ENCODE results near the gene GSTA4. TPM values are rescaled to one million over a fixed set of nuclear protein-coding genes. Genes with fewer than 3 reads are reported as not detected.

The GSTA4 gene
- total RNA-seq, 2 experiments from 2014 or later, result 0.63 to 1.1 TPM

DNA sequence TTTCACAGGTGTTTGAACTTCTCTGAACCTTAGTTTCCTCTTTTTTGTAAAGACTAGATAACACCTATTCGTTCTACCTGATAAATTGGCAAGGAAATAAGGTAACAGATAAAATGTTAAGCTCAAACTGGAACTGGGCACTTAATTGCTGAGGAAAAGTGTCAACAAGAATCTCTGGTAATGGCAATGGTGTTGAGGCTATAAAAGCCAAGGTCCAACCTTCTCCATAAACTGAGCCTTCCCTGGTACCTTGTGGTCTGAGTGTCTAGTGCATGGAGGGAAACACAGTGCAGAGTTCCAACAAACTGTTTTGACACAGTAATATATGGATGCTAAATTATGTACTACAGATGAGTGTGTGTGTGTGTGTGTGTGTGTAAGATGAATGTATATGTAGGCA is 33.4 kb upstream of the GSTA4 start:
- Histone ChIP-seq H4K20me1 (ENCODE audit: insufficient read depth, low read length) (no peaks in the 10 kb centered on the region), H2AFZ (ENCODE audit: low read length) (no peak overlapping the region), H3K79me2 (ENCODE audit: insufficient read depth, low read depth, low read length) (no peaks in the 10 kb centered on the region), H3K9me3 (ENCODE audit: low read length) (no peaks in the 10 kb centered on the region), H3K4me2 (ENCODE audit: low read length) (no peak overlapping the region), H3K4me1 (ENCODE audit: insufficient read depth, low read length, poor library complexity, severe bottlenecking) (no peaks in the 10 kb centered on the region), H3K27ac (ENCODE audit: low read depth, low read length, poor library complexity, severe bottlenecking) (no peak overlapping the region), H3K36me3 (ENCODE audit: insufficient read depth, low read length) (peaks cover 24% of the 10 kb centered on the region; the same call in 1 of the 2 replicates), H3K4me3 (ENCODE audit: low read depth, low read length, poor library complexity, severe bottlenecking) (no peak overlapping the region), H3K9me2 (ENCODE audit: insufficient read depth, low read length) (no peaks in the 10 kb centered on the region)
- intact Hi-C loops (cut with micrococcal nuclease; ENCODE audit: unreplicated experiment), result no loop called here
- no peak for TF ChIP-seq CTCF (conservative IDR thresholded peaks at IDR 0.05; ENCODE audit: low read length)
- TF ChIP-seq EZH2phosphoT487 (IDR thresholded peaks at IDR 0.05; ENCODE audit: borderline replicate concordance, low read depth, low read length), result no peak
- DNase-seq (ENCODE audit: low spot score), result no peak
- BruUV-seq (replicated peaks), result no TSS peak
- POLR2A ChIA-PET, result no interaction called here
- CTCF ChIA-PET (ENCODE audit: unreplicated experiment), result no interaction called here

DNA sequence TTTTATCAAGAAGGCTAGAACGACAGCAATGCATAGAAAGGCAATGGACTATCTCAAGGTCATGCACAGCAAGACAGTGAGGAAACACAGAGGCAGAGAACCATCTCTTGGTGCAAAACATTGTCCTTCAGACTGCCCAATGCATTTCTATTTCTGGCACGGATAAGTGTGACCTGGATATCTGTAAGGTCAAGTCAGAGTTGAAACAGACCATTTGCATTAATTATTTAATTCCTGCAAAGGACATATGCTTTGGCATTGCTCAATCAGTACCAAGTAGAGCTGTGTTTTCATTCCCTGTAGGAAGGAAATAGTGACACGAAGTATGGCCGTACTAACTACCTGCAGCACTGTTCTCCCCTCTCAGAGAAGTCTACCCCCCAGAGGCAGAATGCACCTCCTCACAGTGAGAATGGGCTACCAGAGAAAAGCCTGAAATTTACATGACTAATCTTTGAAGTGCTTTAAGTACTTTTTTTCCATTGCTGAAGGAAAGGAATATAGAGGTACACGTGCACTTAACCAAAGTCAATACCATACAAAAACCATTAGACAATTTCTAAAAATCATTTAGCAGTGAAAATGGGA is 32.1 kb upstream of the GSTA4 start:
- ChIA-PET POLR2A (no interaction called here), CTCF (ENCODE audit: unreplicated experiment) (no interaction called here)
- intact Hi-C loops (cut with micrococcal nuclease; ENCODE audit: unreplicated experiment), result no loop called here

More for the DNA sequence above, 32.1 kb upstream of the GSTA4 start:
- Histone ChIP-seq H3K27ac (ENCODE audit: low read depth, low read length, poor library complexity, severe bottlenecking) (no peak overlapping the region), H3K36me3 (ENCODE audit: insufficient read depth, low read length) (peaks cover 24% of the 10 kb centered on the region; the same call in 1 of the 2 replicates), H2AFZ (ENCODE audit: low read length) (no peak overlapping the region), H3K4me2 (ENCODE audit: low read length) (no peak overlapping the region), H3K79me2 (ENCODE audit: insufficient read depth, low read depth, low read length) (no peaks in the 10 kb centered on the region), H3K4me1 (ENCODE audit: insufficient read depth, low read length, poor library complexity, severe bottlenecking) (no peaks in the 10 kb centered on the region), H4K20me1 (ENCODE audit: insufficient read depth, low read length) (no peaks in the 10 kb centered on the region), H3K9me3 (ENCODE audit: low read length) (no peaks in the 10 kb centered on the region), H3K9me2 (ENCODE audit: insufficient read depth, low read length) (no peaks in the 10 kb centered on the region), H3K4me3 (ENCODE audit: low read depth, low read length, poor library complexity, severe bottlenecking) (no peak overlapping the region)
- no peak for DNase-seq (ENCODE audit: low spot score)
- BruUV-seq (replicated peaks), result no TSS peak
- TF ChIP-seq EZH2phosphoT487 (IDR thresholded peaks at IDR 0.05; ENCODE audit: borderline replicate concordance, low read depth, low read length) (no peak), CTCF (conservative IDR thresholded peaks at IDR 0.05; ENCODE audit: low read length) (no peak)
